ENCODE data around the gene TRIM37.

The TRIM37 gene

GRCh38 chr17:59002848-59003247, 103.8 kb downstream of the TRIM37 start:
- Histone ChIP-seq H3K9me3 (ENCODE audit: control insufficient read depth in 1 of 2, low read length in 2 of 2) (no peaks in the 10 kb centered on the region), H3K36me3 (ENCODE audit: control insufficient read depth in 1 of 2, insufficient read depth in 2 of 2, low read length in 2 of 2) (peaks cover 2 to 10% of the 10 kb centered on the region in 2 donors), H3K27ac (ENCODE audit: low read length) (no peak overlapping the region), H3K4me1 (ENCODE audit: control insufficient read depth in 1 of 2, insufficient read depth in 2 of 2, low read length in 2 of 2) (no peaks in the 10 kb centered on the region), H3K4me3 (ENCODE audit: low read depth in 1 of 2, low read length in 2 of 2) (no peak overlapping the region), H3K27me3 (ENCODE audit: low read depth, low read length) (no peaks in the 10 kb centered on the region)

DNA sequence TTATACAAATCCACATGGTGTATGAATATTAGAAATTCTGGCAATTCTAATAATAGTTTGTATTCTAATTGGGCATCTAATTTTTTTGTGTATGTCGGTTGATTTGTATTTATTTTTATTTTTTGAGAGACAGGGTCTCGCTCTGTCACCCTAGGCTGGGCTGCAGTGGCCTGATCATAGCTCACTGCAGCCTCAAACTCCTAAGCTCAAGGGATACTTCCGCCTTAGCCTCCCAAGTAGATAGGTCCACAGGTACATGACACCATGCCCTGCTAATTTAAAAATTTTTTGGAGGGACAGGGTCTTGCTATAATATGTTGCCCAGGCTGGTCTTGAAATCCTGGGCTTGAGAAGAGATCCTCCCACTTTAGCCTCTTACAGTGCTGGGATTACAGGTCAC, 104.6 kb downstream of the TRIM37 start:
- H3K36me3 ChIP-seq (ENCODE audit: control insufficient read depth in 1 of 2, insufficient read depth in 2 of 2, low read length in 2 of 2) = peaks cover 0 to 10% of the 10 kb centered on the region in 2 donors
- no peak overlapping the region for H3K27ac ChIP-seq (ENCODE audit: low read length)
- no peaks in the 10 kb centered on the region for H3K9me3 ChIP-seq (ENCODE audit: control insufficient read depth in 1 of 2, low read length in 2 of 2)
- no peaks in the 10 kb centered on the region for H3K27me3 ChIP-seq (ENCODE audit: low read depth, low read length)
- H3K4me3 ChIP-seq (ENCODE audit: low read depth in 1 of 2, low read length in 2 of 2) = no peak overlapping the region
- H3K4me1 ChIP-seq (ENCODE audit: control insufficient read depth in 1 of 2, insufficient read depth in 2 of 2, low read length in 2 of 2) = no peaks in the 10 kb centered on the region

- Histone ChIP-seq H3K4me1 (ENCODE audit: control insufficient read depth in 1 of 2, insufficient read depth in 2 of 2, low read length in 2 of 2) (peaks cover 0 to 3% of the 10 kb centered on the region in 2 donors), H3K4me3 (ENCODE audit: low read depth in 1 of 2, low read length in 2 of 2) (no peak overlapping the region), H3K9me3 (ENCODE audit: control insufficient read depth in 1 of 2, low read length in 2 of 2) (no peaks in the 10 kb centered on the region), H3K27me3 (ENCODE audit: low read depth, low read length) (no peaks in the 10 kb centered on the region), H3K27ac (ENCODE audit: low read length) (peak overlapping the region; percentile 56), H3K36me3 (ENCODE audit: control insufficient read depth in 1 of 2, insufficient read depth in 2 of 2, low read length in 2 of 2) (peaks cover 0 to 10% of the 10 kb centered on the region in 2 donors)
Measured at GRCh38 chr17:59001158-59001814, 105.4 kb downstream of the TRIM37 start.

- Histone ChIP-seq H3K9me3 (ENCODE audit: control insufficient read depth in 1 of 2, low read length in 2 of 2) (no peaks in the 10 kb centered on the region), H3K36me3 (ENCODE audit: control insufficient read depth in 1 of 2, insufficient read depth in 2 of 2, low read length in 2 of 2) (peaks cover 0 to 10% of the 10 kb centered on the region in 2 donors), H3K27ac (ENCODE audit: low read length) (no peak overlapping the region), H3K4me1 (ENCODE audit: control insufficient read depth in 1 of 2, insufficient read depth in 2 of 2, low read length in 2 of 2) (peaks cover 0 to 3% of the 10 kb centered on the region in 2 donors), H3K27me3 (ENCODE audit: low read depth, low read length) (no peaks in the 10 kb centered on the region), H3K4me3 (ENCODE audit: low read depth in 1 of 2, low read length in 2 of 2) (no peak overlapping the region)
Measured at GRCh38 chr17:59000022-59000421, 106.7 kb downstream of the TRIM37 start.

- Histone ChIP-seq H3K36me3 (ENCODE audit: control insufficient read depth in 1 of 2, insufficient read depth in 2 of 2, low read length in 2 of 2) (peaks cover 0 to 10% of the 10 kb centered on the region in 2 donors), H3K4me1 (ENCODE audit: control insufficient read depth in 1 of 2, insufficient read depth in 2 of 2, low read length in 2 of 2) (peaks cover 0 to 3% of the 10 kb centered on the region in 2 donors), H3K27ac (ENCODE audit: low read length) (no peak overlapping the region), H3K9me3 (ENCODE audit: control insufficient read depth in 1 of 2, low read length in 2 of 2) (no peaks in the 10 kb centered on the region), H3K27me3 (ENCODE audit: low read depth, low read length) (no peaks in the 10 kb centered on the region), H3K4me3 (ENCODE audit: low read depth in 1 of 2, low read length in 2 of 2) (no peak overlapping the region)
Measured at GRCh38 chr17:58999500-58999899, 107.2 kb downstream of the TRIM37 start.

DNA sequence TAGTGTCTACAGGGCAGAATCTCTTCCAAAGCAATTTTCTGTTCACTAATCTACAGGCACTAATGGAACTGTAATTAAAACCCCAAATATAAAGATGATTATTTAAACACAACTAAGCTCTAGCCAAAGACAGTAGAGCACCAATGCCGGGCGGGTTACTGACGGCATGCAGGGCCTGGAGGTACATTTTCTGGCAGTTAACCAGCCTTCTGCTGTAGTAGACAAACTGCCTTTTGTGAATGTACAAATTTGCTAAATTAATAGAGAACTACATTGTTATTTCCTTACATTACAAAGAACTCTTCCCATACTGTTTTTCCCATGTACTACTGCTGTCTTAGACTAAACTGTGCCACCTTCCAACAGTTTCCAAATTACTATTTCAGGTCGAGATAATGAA, 107.8 kb downstream of the TRIM37 start:
- Histone ChIP-seq H3K36me3 (ENCODE audit: control insufficient read depth in 1 of 2, insufficient read depth in 2 of 2, low read length in 2 of 2) (peaks cover 0 to 10% of the 10 kb centered on the region in 2 donors), H3K4me1 (ENCODE audit: control insufficient read depth in 1 of 2, insufficient read depth in 2 of 2, low read length in 2 of 2) (peaks cover 0 to 3% of the 10 kb centered on the region in 2 donors), H3K4me3 (ENCODE audit: low read depth in 1 of 2, low read length in 2 of 2) (no peak overlapping the region), H3K9me3 (ENCODE audit: control insufficient read depth in 1 of 2, low read length in 2 of 2) (no peaks in the 10 kb centered on the region), H3K27ac (ENCODE audit: low read length) (no peak overlapping the region), H3K27me3 (ENCODE audit: low read depth, low read length) (no peaks in the 10 kb centered on the region)

GRCh38 chr17:58997756-58998553, 108.7 kb downstream of the TRIM37 start:
- Histone ChIP-seq H3K9me3 (ENCODE audit: control insufficient read depth in 1 of 2, low read length in 2 of 2) (no peaks in the 10 kb centered on the region), H3K27me3 (ENCODE audit: low read depth, low read length) (no peaks in the 10 kb centered on the region), H3K27ac (ENCODE audit: low read length) (no peak overlapping the region), H3K4me3 (ENCODE audit: low read depth in 1 of 2, low read length in 2 of 2) (no peak overlapping the region), H3K36me3 (ENCODE audit: control insufficient read depth in 1 of 2, insufficient read depth in 2 of 2, low read length in 2 of 2) (peaks cover 0 to 10% of the 10 kb centered on the region in 2 donors), H3K4me1 (ENCODE audit: control insufficient read depth in 1 of 2, insufficient read depth in 2 of 2, low read length in 2 of 2) (peaks cover 0 to 3% of the 10 kb centered on the region in 2 donors)

DNA sequence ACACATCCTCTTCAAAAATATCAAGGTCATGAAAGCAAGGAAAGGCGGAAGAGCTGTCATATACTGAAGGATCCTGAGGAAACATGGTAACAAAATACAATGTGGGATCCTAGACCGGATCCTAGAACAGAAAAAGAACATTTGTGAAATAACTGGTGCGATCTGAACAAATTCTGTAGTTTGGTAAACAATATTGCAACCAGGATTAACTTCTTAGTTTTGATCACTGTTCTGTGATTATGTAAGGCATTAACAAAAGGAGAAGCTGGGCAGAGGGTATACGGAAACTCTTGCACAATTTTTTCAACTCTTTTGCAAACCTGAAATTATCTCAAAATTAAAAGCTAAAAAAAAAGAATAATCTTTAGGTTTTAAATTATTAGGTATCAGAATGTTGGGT, 109.7 kb downstream of the TRIM37 start:
- no peak overlapping the region for H3K4me3 ChIP-seq (ENCODE audit: low read depth in 1 of 2, low read length in 2 of 2)
- no peaks in the 10 kb centered on the region for H3K27me3 ChIP-seq (ENCODE audit: low read depth, low read length)
- no peak overlapping the region for H3K27ac ChIP-seq (ENCODE audit: low read length)
- H3K36me3 ChIP-seq (ENCODE audit: control insufficient read depth in 1 of 2, insufficient read depth in 2 of 2, low read length in 2 of 2) = peaks cover 0 to 10% of the 10 kb centered on the region in 2 donors
- H3K9me3 ChIP-seq (ENCODE audit: control insufficient read depth in 1 of 2, low read length in 2 of 2) = no peaks in the 10 kb centered on the region
- H3K4me1 ChIP-seq (ENCODE audit: control insufficient read depth in 1 of 2, insufficient read depth in 2 of 2, low read length in 2 of 2) = peaks cover 0 to 3% of the 10 kb centered on the region in 2 donors

- H3K4me3 ChIP-seq (ENCODE audit: low read depth in 1 of 2, low read length in 2 of 2) = no peak overlapping the region
Measured at GRCh38 chr17:58995247-58995940, 111.3 kb downstream of the TRIM37 start.

GRCh38 chr17:58993311-58993710, 113.4 kb downstream of the TRIM37 start:
- Histone ChIP-seq H3K36me3 (ENCODE audit: control insufficient read depth in 1 of 2, insufficient read depth in 2 of 2, low read length in 2 of 2) (peaks cover 0 to 2% of the 10 kb centered on the region in 2 donors), H3K4me3 (ENCODE audit: low read depth in 1 of 2, low read length in 2 of 2) (no peak overlapping the region), H3K4me1 (ENCODE audit: control insufficient read depth in 1 of 2, insufficient read depth in 2 of 2, low read length in 2 of 2) (peaks cover 0 to 3% of the 10 kb centered on the region in 2 donors), H3K27me3 (ENCODE audit: low read depth, low read length) (no peaks in the 10 kb centered on the region), H3K9me3 (ENCODE audit: control insufficient read depth in 1 of 2, low read length in 2 of 2) (no peaks in the 10 kb centered on the region), H3K27ac (ENCODE audit: low read length) (no peak overlapping the region)

More at GRCh38 chr17:58995247-58995940, 111.3 kb downstream of the TRIM37 start:
- Histone ChIP-seq H3K27ac (ENCODE audit: low read length) (no peak overlapping the region), H3K4me1 (ENCODE audit: control insufficient read depth in 1 of 2, insufficient read depth in 2 of 2, low read length in 2 of 2) (peaks cover 0 to 3% of the 10 kb centered on the region in 2 donors), H3K9me3 (ENCODE audit: control insufficient read depth in 1 of 2, low read length in 2 of 2) (no peaks in the 10 kb centered on the region), H3K27me3 (ENCODE audit: low read depth, low read length) (no peaks in the 10 kb centered on the region), H3K36me3 (ENCODE audit: control insufficient read depth in 1 of 2, insufficient read depth in 2 of 2, low read length in 2 of 2) (peaks cover 0 to 10% of the 10 kb centered on the region in 2 donors)

GRCh38 chr17:58991718-58992331, 114.9 kb downstream of the TRIM37 start:
- H3K27me3 ChIP-seq (ENCODE audit: low read depth, low read length) = no peaks in the 10 kb centered on the region
- H3K4me1 ChIP-seq (ENCODE audit: control insufficient read depth in 1 of 2, insufficient read depth in 2 of 2, low read length in 2 of 2) = peaks cover 0 to 3% of the 10 kb centered on the region in 2 donors
- no peaks in the 10 kb centered on the region for H3K36me3 ChIP-seq (ENCODE audit: control insufficient read depth in 1 of 2, insufficient read depth in 2 of 2, low read length in 2 of 2)
- H3K9me3 ChIP-seq (ENCODE audit: control insufficient read depth in 1 of 2, low read length in 2 of 2) = no peaks in the 10 kb centered on the region
- no peak overlapping the region for H3K4me3 ChIP-seq (ENCODE audit: low read depth in 1 of 2, low read length in 2 of 2)
- no peak overlapping the region for H3K27ac ChIP-seq (ENCODE audit: low read length)
